Measurements from ENCODE around the gene ZNF431.
"Not testable (repeated sequence)": the region's sequence is repeated elsewhere in the genome, so short reads cannot be mapped to it uniquely, and the experiment has no call there.

ZNF431 gene

DNA sequence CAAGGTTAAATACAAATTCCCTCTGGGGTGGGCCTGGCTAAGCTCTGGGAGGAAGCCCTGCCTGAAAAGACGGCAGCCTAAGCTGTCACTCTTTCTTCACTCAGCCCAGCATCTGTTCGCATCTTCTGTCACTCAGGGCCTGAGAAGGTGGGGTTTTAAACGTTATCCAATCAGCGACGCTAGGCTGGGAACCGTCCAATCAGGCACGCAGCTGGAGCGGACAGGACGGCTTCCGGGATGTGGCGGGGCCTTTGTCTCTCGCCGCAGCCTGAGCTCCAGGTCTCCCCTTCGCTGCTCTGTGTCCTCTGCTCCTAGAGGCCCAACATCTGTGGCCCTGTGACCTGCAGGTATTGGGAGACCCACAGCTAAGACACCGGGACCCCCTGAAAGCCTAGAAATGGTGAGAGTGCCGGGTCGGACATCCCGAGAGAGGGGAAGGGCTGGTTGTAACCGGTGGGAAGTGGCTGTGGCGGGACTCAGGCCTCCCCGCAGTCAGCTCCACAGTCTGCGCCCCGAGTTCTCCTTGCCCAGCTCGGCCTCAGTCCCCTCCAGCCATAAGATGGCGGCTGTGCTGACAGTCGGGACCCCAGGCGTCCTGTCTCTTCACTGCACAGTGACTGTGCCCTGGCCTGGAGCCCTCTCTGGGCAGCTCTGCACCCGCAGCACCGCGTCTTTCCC, at the start of gene ZNF431:
TSS of gene ZNF431 (plus strand) at position 254 of the 678 bp plus-strand sequence. CDS start at position 398, 144 bp downstream.
- peak; percentile 98 for DNase-seq

DNA sequence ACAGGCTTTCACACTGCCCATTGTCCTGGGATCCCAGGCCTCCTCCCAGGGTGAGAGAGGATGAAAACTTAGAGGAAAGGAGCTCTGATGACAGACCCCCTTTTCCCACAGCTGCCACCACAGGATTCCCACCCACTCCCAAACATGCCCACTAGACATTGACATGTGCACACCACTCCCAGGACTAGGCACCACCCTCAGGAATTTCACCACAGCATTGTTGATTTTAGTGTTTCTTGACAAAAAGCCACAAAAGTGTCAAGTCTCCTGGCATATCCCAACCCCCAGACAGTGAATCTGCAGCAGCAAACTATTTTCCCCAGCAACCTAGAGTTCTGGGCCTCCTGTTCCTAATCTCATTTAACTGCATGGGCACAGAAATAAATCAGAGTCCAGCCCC, 49.7 kb upstream of the ZNF431 start:
- no peak for DNase-seq

DNA sequence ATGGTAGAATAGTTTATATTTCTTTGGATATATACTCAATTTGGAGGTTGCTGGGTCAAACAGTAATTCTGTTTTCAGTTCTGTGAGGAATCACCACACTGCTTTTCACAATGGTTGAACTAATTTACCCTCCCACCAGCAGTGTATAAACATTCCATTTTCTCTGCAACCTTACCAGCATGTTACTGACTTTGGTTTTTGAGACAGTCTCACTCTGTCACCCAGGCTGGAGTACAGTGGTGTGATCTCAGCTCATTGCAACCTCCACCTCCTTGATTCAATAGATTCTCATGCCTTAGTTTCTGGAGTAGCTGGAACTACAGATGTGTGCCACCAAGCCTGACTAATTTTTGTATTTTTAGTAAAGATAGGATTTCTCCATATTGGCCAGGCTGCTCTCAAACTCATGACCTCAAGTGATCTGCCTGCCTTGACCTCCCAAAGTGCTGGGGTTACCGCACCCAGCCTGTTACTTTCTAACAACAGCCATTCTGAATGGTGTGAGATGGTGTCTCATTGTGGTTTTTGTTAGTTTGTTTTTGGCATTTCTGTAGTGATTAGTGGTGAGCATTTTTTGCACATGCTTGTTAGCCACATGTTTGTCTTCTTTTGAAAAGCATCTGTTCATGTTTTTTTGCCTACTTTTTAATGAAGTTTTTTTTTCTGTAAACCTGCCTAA, 47.4 kb upstream of the ZNF431 start:
- no peak for DNase-seq

DNA sequence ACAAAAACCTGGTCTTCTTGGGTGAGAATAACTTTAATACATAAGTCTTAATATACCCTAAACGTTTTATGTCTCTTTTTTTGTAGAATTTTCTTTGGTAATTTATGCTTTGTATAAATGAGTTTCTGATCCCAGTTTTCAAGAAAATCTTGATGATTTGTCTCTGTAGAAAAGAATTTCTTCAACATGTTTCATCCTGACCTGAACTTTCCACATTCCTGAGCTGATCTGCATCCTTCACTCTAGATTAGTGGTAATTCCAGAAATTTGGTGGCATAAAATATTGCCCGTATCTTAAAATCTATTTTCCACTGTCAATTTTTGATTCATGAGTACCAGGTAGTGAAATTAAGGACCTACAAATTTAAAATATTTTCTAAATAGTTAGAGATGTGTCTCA, 43.5 kb upstream of the ZNF431 start:
- no peak for DNase-seq

DNA sequence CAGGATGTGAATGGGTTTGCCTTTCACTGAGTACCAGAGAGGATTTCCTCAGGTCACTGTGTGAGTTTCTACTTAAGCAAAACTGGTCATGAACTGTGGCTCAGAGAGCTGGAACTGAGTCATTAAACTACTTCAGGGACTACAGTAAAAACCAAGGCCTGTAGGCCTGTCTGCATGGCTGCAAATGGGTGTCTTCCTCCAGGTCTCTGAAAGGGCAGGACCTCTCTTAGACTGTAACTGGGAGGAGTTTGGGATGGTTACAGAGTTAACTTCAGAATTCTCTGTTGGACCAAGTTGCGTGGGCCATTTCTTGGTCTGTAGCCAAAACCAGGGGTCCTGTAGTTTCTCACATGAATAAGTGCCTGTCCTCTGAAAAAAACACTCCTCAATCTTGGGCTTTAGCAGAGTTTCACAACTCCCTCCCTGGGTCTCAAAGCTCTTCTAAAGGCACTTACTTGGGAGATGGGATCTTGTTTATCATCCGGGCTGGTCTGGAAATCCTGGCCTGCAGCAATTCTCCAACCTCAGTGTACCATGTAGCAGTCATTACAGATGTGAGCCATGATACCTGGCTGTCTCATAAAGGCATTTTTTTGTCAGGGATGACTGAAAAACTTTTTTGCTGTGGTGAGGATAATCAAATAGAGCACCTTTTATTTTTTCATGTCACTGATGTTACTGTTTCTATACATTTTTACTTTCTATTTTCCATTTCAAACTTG, 40.2 kb upstream of the ZNF431 start:
- no peak for DNase-seq

DNA sequence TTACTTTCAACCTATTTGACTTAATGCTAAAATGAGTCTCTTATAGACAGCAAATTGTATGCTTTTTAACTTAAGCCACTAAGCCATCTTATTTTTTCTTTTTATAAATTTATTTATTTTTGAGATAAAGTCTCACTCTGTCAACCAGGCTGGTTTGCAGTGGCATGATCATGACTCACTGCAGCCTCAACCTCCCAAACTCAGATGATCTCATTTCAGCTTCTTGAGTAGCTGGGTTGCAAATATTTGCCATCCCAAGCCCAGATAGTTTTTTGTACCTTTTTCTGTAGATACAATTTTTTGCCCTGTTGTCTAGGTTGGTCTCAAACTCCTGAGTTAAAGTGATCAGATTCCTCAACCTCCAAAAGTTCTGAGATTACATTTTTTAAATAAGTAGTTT, 32.7 kb upstream of the ZNF431 start:
- DNase-seq: no peak

DNA sequence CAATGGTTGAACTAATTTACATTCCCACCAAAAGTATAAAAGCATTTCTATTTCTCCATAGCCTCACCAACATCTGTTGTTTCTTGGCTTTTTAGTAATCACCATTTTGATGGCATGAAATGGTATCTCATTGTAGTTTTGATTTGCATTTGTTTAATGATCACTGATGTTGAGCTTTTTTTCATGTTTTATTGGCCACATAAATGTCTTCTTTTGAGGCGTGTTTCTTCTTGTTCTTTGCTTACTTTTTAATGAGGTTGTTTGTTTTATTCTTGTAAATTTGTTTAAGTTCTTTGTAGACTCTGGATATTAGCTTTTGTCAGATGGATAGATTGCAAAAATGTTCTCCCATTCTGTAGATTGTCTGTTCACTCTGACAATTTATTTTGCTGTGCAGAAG, 31.7 kb upstream of the ZNF431 start:
- DNase-seq: no peak

DNA sequence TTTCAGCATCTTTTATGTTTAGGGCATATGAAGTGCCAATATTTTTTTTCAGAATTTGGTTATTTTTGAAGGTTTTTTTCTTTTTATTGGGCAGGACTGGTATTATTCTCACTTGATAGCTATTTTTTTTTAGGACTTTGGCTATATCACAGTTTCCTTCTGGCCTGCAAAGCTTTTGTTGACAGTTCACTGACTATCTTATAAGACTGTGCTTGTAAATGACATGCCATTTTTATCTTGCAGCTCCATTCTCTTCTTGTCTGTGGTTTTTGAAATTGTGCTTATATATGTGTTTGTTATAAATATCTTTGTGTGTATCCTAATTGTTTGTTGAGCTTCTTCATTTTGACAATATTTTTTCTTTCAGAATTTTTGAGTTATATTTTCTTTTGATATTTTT, 26.4 kb upstream of the ZNF431 start:
- peak; percentile 61 for DNase-seq

DNA sequence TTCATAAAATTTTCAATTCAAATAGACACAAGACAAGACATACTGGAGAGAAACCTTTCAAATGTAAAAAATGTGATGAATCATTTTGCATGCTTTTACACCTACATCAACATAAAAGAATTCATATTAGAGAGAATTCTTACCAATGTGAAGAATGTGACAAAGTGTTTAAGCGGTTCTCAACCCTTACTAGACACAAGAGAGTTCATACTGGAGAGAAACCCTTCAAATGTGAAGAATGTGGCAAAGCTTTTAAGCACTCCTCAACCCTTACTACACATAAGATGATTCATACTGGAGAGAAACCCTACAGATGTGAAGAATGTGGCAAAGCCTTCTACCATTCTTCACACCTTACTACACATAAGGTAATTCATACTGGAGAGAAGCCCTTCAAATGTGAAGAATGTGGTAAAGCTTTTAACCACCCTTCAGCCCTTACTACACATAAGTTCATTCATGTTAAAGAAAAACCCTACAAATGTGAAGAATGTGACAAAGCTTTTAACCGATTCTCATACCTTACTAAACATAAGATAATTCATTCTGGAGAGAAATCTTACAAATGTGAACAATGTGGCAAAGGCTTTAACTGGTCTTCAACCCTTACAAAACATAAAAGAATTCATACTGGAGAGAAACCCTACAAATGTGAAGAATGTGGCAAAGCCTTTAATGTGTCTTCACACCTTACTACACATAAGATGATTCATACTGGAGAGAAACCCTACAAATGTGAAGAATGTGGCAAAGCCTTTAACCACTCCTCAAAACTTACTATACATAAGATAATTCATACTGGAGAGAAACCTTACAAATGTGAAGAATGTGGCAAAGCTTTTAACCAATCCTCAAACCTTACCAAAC, 24.6 kb upstream of the ZNF431 start:
- no peak for DNase-seq

DNA sequence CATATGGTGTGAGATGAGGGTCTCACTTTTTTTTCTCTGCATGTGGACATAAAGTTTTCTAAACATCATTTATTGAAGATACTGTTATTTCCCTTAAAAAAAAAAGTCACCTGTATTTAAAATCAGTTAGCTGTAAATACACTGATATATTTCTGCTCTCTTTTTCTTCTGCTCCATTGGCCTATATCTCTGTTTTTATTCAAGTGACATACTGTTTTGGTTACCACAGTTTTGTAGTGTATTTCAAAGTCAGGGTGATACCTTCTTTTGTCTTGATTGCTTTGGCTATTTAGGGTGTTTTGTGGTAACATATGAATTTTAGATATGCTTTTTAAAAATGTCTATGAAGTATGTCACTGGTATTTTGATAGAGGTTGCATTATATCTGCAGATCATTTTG, 15.8 kb upstream of the ZNF431 start:
- DNase-seq: no peak

DNA sequence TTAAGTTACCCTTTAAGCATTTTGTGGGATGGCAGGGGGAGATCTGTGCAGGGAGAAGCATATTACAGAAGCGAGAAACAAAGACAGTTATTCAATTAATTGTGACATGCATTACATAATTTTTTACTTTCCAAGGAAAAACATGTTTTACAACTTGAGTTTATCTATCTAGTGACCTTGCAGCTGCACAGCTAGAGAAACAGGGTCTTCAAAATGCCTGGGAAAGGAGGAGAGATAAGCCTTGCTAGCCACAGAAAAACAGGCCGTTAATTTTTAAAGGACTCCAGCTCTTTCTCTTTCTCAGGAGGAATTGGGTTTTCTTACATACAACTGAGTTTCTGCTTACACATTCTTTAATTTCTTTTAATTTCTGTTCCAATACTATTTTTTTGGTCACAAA, 14.8 kb upstream of the ZNF431 start:
- DNase-seq: peak; percentile 68

DNA sequence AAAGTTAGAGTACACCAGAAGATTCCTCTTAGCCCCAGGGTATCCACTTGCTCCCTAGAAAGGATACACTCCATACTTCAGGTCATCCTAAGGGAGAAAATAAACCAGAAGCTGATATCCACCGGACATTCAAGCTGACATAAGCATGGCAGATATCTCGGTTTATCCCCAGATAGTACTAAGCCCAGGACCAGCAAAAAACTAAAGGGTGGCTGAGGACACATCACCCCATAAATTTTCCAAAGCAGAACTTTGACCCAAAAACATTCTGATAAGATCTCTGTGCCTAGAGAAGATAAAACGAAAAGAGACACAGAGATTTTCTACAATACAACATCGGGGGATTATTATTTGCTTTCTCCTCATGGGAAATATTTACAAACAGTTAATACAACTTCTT, 13.9 kb upstream of the ZNF431 start:
- DNase-seq: no peak

DNA sequence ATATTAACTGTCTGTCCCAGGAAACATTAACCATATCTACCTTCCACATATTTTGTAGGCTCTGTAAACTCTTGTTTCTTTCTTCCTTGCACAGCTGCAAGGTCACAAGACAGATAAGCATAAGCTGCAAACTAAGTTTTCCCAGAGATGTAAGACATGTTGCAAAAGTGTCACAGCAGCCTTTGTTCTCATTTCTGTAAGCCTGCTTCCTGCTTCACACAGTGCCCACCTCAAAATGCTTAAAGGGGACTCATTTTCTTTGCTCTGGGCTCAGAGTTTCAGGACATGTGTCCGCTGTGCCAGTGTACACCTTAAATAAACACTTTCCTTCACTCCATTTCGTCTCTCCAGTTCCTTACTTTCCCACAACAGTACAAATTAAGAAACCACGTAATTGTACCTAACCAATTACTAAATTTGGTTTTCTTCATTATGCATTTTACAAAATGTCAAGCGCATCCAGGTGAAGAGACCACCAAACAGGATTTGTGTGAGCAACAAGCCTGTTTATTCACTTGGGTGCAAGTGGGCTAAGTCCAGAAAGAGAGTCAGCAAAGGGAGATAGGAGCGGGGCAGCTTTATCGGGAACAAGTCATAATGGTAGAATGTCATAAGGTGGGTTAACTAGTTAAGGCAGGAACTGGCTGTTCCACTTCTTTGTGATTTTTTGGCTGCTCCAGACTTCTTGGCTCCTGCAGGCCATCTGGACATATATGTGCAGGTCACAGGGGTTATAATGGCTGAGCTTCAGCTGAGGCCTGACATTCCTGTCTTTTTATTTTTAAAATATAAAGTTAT, 12.7 kb upstream of the ZNF431 start:
- DNase-seq: peak; percentile 72

DNA sequence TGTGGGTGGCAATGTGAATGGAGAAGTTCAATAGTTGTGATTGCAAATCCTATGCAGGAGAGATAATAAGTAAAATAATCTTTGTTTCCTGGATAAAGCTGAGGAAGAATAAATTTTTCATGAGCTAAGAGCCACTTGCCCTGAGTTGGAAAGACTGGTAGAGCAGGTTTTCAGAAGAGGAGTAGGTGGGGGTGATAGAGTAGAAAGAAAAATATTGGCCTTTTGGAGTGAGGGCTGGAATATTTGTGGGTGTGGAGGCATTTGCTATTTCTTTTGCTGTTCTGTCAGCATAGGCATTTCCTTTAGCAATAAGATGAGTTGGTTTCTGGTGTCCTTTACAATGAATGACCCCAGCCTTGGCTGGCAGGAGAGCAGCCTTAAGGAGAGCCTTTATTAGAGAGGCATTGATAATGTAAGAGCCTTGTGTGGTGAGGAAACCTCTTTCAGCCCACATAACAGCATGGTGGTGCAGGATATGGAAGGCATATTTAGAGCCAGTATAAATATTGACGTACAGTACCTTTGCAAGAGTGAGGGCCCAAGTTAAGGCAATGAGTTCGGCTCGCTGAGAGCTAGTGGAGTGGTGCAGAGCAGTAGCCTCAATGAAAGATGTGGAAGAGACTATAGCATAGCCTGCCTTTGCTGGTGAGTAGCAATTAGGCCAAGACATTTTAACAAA, 11.6 kb upstream of the ZNF431 start:
- DNase-seq: no peak

DNA sequence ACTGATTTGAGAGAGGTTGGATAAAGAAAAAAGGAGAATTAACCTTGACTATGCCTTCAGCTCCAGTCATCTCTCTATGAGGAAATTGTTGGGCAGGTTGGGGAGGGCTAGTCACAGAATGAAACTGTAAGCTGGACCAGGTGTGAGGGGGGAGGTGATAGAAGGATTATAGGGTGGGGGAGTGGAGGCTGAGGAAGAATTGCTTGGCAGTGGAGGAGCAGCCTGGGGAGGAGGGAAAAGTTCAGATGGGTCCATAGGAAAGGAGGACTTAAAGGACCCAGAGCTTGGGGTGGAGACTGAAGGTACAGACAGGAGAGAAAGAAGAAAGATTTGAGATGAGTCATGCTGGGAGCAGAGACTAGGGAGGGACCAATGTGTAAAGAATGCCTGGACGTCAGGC, 8.2 kb upstream of the ZNF431 start:
- DNase-seq: no peak

DNA sequence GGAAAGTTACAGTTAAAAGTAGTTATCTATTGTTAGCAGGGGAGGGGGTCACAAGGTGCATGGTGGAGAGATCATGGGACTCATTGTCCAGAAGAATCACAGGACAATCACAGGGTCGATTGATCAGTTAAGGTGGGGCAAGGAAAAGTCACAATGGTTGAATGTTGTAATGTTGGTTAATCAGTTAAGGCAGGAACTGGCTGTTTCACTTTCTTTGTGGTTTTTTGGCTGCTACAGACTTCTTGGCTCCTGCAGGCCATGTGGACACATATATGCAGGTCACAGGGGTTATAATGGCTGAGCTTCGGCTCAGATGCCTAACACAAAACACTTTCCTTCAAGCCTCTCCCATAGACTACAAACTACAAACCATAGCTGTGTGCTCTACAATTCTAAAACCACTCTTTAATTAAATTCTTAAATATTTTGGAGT, 6.9 kb upstream of the ZNF431 start:
- no peak for DNase-seq

DNA sequence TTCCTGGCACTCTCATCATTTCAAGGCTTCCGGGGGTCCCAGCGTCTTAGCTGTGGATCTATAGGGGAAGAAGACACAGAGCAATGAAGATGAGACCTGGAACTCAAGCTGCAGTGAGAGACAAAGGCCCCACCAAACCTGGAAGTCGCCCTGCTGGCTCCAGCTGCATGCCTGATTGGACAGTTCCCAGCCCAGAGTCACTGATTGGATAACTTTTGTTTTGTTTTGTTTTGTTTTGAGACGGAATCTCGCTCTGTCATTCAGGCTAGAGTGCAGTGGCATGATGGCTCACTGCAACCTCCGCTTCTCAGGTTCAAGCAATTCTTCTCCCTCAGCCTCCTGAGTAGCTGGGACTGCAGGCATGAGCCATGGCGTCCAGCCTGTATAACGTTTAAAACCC, 6.4 kb upstream of the ZNF431 start:
- DNase-seq: no peak

DNA sequence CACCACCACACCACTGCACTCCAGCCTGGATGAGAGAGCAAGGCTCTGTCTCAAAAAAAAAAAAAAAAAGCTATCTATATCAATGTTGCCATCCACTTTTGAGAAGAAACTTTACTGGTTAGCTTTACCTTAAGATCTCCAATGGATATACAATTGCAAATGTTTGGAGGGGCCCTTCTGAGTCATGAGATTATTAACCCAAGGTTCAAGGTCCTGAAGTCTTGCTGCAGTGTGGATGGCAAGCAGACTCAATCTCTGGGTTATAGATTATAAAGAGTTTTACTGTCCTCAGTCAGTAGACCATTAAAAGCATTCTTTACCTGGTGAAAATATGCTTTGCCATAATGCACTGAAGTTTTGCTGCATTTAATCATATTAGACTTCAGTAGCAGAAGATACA, 3.7 kb upstream of the ZNF431 start:
- DNase-seq: no peak

DNA sequence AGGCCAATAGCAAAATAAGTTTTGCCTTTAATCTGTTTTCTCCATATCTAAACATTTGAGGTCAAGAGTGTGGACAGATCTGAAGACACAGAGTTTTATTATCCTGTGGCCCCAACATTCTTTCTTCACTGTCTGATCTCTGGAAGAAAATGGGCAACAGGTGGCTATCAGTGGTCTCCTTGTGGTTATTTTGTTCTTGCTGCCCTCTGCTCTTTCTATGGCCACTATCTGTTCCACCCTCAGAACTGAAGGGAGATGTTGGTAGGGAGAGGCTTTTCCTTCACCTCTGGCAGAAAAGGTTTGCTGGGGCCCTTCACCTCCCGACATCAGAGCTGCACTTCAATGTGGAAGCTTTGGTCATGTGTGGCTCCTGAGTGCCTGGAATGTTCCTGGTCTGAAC, 834 bp upstream of the ZNF431 start:
- not testable (repeated sequence) for DNase-seq

DNA sequence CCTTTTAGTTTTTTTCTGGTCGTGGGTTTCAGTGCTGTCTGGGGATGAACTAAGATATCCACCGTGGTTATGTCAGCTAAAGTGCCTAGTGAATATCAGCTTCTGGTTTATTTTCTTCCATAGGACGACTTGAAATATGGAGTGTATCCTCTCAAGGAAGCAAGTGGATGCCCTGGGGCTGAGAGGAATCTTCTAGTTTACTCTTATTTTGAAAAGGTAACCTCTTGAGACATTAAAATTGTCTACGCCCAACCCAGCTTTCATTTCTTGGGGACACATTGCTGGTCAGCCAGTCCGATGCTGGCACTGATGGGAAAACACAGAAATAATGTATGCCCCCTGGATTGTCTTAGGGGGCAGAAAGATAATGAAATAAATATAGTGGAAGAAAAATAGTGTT, 1.6 kb downstream of the ZNF431 start:
- DNase-seq: no peak

DNA sequence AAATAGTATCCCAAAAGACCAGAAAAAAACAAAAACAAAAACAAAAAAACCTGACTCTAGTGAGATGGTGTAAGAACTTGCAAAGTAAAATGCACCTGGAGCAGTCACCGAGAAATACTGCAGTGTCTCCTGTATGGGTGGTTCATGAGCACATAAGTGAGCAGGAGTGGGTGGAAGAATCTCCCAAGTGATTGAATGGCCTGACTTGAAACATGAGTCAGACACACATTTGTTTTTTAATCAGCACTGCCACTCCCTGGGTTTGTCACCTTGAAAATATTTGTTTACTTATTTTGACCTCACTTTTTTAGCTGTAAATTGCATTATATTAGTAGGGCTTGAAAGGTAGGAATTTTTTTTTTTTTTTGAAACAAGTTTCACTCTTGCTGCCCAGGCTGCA, 2.0 kb downstream of the ZNF431 start:
- DNase-seq: no peak

DNA sequence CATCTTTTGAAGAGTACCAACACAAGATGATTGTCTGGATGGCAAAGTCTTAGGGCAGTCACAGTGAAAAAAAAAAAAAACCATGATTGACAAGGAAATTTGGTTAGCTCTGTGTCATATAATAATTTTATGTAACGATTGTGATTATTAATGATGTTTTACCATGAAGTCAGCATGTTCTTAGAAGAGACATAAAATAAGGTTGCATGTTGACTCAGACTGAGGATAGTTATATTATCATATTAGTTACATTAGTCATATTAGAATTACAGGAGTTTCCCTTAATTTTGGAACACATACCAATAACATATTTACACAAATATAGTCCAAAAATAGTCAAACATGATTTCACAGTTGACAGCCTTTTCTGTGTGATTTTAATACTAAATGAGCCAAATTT, 5.7 kb downstream of the ZNF431 start:
- DNase-seq: no peak

All from hematopoietic multipotent progenitor cell treated with erythropoietin and hydrocortisone succinate and interleukin-3 and kit ligand, for 4 days (in vitro differentiated cells).